ENCODE results near the gene DCDC1. TPM values are rescaled to one million over a fixed set of nuclear protein-coding genes. Genes with fewer than 3 reads are reported as not detected.

DCDC1 gene
- total RNA-seq, 4 donors from 2014 or later: not detected

DNA sequence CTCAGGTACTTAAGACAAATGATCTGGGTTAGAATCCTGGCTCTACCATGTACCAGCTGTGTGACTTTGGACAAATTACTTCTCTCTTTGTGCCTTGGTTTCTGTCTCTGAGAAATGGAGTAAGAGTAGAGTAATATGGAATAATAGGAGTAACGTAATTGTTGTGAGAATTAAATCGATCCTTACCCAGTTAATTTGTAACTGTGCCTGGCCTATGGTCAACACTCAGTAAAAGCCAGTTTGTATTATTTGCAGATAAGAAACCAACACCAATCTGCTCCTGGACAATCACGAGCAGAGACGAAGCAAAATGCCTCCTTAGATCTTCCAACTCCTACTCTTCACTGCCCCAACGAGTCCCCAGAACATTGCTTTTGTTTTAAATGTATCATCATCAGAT, 266.7 kb downstream of the DCDC1 start:
- H3K4me1 ChIP-seq: no peaks in the 10 kb centered on the region
- H3K36me3 ChIP-seq: no peaks in the 10 kb centered on the region
- H3K9me3 ChIP-seq: no peaks in the 10 kb centered on the region
- no peak for DNase-seq
- H3K27me3 ChIP-seq: no peaks in the 10 kb centered on the region
- 63 to 67% methylated on average over 5 of the region's 5 CpGs for WGBS, 2 donors
- no peak overlapping the region for H3K27ac ChIP-seq
- H3K4me3 ChIP-seq: no peak overlapping the region
- intact Hi-C loops (cut with DNase I): loop anchor here (10.0 kb wide), 1 partner anchor 1072 kb away; no protein-coding TSS in a partner anchor
- TF ChIP-seq CTCF (IDR thresholded peaks at IDR 0.05) (no peak), POLR2A (IDR thresholded peaks at IDR 0.05) (no peak)

DNA sequence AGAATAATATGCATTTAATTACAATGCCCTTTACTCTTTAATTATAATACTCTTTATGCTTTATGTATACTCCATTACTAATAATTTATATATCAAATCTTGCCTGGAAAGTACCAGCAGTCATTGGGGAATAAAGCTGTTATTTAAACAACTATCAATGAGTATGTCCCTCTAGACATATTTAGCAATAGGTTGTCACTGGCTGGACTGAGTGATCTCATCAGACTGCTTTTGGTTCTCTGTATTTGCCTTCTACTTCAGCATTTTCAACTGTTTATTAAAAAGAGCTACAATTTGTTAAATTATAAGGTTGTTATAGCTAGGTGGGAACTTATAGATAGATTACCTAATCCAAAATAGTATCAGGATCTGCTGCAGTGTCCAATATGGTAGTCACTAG, 267.2 kb downstream of the DCDC1 start:
- Histone ChIP-seq H3K27me3 (no peaks in the 10 kb centered on the region), H3K9me3 (no peaks in the 10 kb centered on the region), H3K4me3 (no peak overlapping the region), H3K27ac (no peak overlapping the region), H3K36me3 (no peaks in the 10 kb centered on the region), H3K4me1 (no peaks in the 10 kb centered on the region)
- intact Hi-C loops (cut with DNase I): loop anchor here (10.0 kb wide), 1 partner anchor 1072 kb away; no protein-coding TSS in a partner anchor
- no peak for DNase-seq
- TF ChIP-seq POLR2A (IDR thresholded peaks at IDR 0.05) (no peak), CTCF (IDR thresholded peaks at IDR 0.05) (no peak)

- no peaks in the 10 kb centered on the region for H3K9me3 ChIP-seq
- intact Hi-C loops (cut with DNase I): no loop called here
- no peak for DNase-seq
- no peaks in the 10 kb centered on the region for H3K36me3 ChIP-seq
- H3K4me3 ChIP-seq: no peak overlapping the region
- no peak overlapping the region for H3K27ac ChIP-seq
- no peak for TF ChIP-seq CTCF (IDR thresholded peaks at IDR 0.05)
- H3K4me1 ChIP-seq: no peaks in the 10 kb centered on the region
- 40 to 53% methylated on average over 2 of the region's 2 CpGs for WGBS, 2 donors
- H3K27me3 ChIP-seq: no peaks in the 10 kb centered on the region
Observed at GRCh38 chr11:31096191-31096805, 273.2 kb downstream of the DCDC1 start.

DNA sequence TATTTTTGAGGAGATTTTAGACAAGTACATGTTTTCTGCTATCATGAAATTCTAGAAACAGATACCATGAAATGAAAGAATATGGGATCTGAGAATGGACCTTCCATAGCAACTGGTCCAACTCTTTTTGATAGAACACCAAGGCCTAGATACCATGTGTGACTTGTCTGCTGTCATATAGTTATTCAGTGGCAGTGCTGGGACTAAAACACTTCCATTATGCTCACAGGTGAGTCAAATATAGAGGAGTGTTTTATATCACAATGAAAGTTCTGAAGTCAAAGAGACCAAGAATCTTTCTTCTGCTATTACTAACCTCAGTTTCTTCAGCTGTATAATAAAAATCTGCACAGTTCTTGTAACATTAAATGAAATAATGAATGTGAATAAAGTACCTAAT, 276.9 kb downstream of the DCDC1 start:
- Histone ChIP-seq H3K36me3 (no peaks in the 10 kb centered on the region), H3K9me3 (peaks cover 0 to 8% (median 0%) of the 10 kb centered on the region in 3 donors), H3K4me3 (no peak overlapping the region), H3K27ac (no peak overlapping the region), H3K27me3 (no peaks in the 10 kb centered on the region), H3K4me1 (no peaks in the 10 kb centered on the region)
- TF ChIP-seq CTCF (IDR thresholded peaks at IDR 0.05) (no peak), POLR2A (IDR thresholded peaks at IDR 0.05) (no peak)
- DNase-seq: no peak
- intact Hi-C loops (cut with DNase I): no loop called here

DNA sequence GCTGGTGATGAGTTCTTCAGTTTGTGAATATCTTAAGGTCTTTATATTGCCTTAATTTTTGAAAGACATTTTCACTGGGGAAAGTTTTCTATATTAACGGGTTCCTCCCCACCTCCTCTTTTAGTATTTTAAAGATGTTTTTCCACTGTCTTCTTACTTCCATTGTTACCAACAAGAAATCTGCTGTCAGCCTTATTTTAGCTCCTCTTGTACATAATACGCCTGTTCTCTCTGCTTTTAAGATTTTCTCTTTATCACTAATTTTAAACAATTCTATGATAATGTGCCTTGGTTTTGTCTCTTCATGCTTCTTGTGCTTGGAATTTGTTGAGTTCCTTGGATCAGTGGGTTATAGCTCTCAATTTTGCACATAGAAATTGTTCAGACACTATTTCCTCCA, 280.4 kb downstream of the DCDC1 start:
- no peak overlapping the region for H3K27ac ChIP-seq
- 81 to 96% methylated on average over 2 of the region's 2 CpGs for WGBS, 2 donors
- no peaks in the 10 kb centered on the region for H3K27me3 ChIP-seq
- no peaks in the 10 kb centered on the region for H3K36me3 ChIP-seq
- intact Hi-C loops (cut with DNase I): no loop called here
- no peaks in the 10 kb centered on the region for H3K4me1 ChIP-seq
- no peak for DNase-seq
- H3K9me3 ChIP-seq: peaks cover 0 to 8% (median 0%) of the 10 kb centered on the region in 3 donors
- no peak overlapping the region for H3K4me3 ChIP-seq
- TF ChIP-seq POLR2A (IDR thresholded peaks at IDR 0.05) (no peak), CTCF (IDR thresholded peaks at IDR 0.05) (no peak)
